ENCODE measurements around the gene CHSY1. TPM values are rescaled to one million over a fixed set of nuclear protein-coding genes. Genes with fewer than 3 reads are reported as not detected.

The CHSY1 gene
- total RNA-seq, 1 donor: 41.5 TPM

GRCh38 chr15:101183931-101184305 lies 67.9 kb downstream of the CHSY1 start:
- DNase-seq (ENCODE audit: low read depth): no peak
- H3K4me3 ChIP-seq (ENCODE audit: low read depth, low read length): no peak overlapping the region
- TF ChIP-seq, protein P1, sequence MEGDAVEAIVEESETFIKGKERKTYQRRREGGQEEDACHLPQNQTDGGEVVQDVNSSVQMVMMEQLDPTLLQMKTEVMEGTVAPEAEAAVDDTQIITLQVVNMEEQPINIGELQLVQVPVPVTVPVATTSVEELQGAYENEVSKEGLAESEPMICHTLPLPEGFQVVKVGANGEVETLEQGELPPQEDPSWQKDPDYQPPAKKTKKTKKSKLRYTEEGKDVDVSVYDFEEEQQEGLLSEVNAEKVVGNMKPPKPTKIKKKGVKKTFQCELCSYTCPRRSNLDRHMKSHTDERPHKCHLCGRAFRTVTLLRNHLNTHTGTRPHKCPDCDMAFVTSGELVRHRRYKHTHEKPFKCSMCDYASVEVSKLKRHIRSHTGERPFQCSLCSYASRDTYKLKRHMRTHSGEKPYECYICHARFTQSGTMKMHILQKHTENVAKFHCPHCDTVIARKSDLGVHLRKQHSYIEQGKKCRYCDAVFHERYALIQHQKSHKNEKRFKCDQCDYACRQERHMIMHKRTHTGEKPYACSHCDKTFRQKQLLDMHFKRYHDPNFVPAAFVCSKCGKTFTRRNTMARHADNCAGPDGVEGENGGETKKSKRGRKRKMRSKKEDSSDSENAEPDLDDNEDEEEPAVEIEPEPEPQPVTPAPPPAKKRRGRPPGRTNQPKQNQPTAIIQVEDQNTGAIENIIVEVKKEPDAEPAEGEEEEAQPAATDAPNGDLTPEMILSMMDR (IDR thresholded peaks at IDR 0.05; ENCODE audit: insufficient read depth, low read depth, low read length): no peak

DNA sequence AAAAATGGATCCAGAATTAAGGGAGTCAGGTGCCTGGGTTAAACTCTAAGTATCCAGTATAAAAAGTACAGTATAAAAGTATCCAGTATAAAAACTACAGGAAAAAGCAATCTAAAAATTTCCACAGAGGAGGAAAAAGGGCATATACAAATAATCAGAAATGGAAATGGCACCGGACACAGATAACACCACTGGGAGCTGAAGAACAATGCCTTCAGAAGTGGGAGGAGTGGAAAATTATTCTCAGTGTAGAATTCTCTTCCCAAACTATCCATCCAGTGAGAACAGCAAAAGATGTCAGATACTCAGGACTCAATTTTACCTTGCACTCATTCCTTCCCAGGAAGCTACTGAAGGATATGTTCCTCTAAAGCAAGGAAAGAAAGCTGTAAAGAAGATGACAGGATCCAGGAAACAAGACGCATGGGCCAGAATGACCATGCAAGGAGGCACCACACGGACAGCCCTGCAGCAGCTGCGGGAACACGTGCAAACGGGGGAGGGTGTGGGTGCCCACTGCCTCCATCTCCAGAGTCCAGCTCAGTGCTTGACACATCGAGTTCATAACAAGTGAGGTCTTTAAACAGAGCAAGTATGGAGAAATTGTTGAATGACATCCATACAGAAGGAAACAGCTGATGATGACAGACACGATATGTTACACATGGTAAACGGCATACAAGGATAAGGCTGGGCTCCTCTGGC lies 68.5 kb downstream of the CHSY1 start:
- H3K4me3 ChIP-seq (ENCODE audit: low read depth, low read length): no peak overlapping the region
- DNase-seq (ENCODE audit: low read depth): peak; percentile 77
- TF ChIP-seq, protein P1 (IDR thresholded peaks at IDR 0.05; ENCODE audit: insufficient read depth, low read depth, low read length): no peak

GRCh38 chr15:101182215-101182614 lies 69.6 kb downstream of the CHSY1 start:
- TF ChIP-seq, protein P1 (IDR thresholded peaks at IDR 0.05; ENCODE audit: insufficient read depth, low read depth, low read length): no peak
- no peak for DNase-seq (ENCODE audit: low read depth)
- no peak overlapping the region for H3K4me3 ChIP-seq (ENCODE audit: low read depth, low read length)

GRCh38 chr15:101181349-101181748 lies 70.5 kb downstream of the CHSY1 start:
- no peak overlapping the region for H3K4me3 ChIP-seq (ENCODE audit: low read depth, low read length)
- DNase-seq (ENCODE audit: low read depth): no peak
- TF ChIP-seq, protein P1 (IDR thresholded peaks at IDR 0.05; ENCODE audit: insufficient read depth, low read depth, low read length): no peak

- DNase-seq (ENCODE audit: low read depth): no peak
- TF ChIP-seq, protein P1 (IDR thresholded peaks at IDR 0.05; ENCODE audit: insufficient read depth, low read depth, low read length): no peak
- H3K4me3 ChIP-seq (ENCODE audit: low read depth, low read length): no peak overlapping the region
Measured at GRCh38 chr15:101180620-101181307, 71.1 kb downstream of the CHSY1 start.

- DNase-seq (ENCODE audit: low read depth): peak; percentile 66
- no peak overlapping the region for H3K4me3 ChIP-seq (ENCODE audit: low read depth, low read length)
- TF ChIP-seq, protein P1 (IDR thresholded peaks at IDR 0.05; ENCODE audit: insufficient read depth, low read depth, low read length): no peak
Measured at GRCh38 chr15:101179341-101180153, 72.3 kb downstream of the CHSY1 start.
